Activated T-helper 17 cell treated with anti-CD3 and anti-CD28 coated beads, Interleukin-2, amount 50 U/mL, for 72 hours (primary cell): ENCODE data around the gene PITPNM1. TPM values are rescaled to one million over a fixed set of nuclear protein-coding genes. Genes with fewer than 3 reads are reported as not detected.
"Not testable (repeated sequence)": the region's sequence is repeated elsewhere in the genome, so short reads cannot be mapped to it uniquely, and the experiment has no call there.

Source experiments
- ATAC-seq: fragments of 150-1000 bp; cut with Tn5 transposase; replicated peaks from 2 replicates; pipeline ENCODE4 v1.10.0; 2021; ENCODE audit warnings: mild to moderate bottlenecking, moderate library complexity
- H3K27ac Mint-ChIP-seq: one replicate; pipeline ENCODE4 v1.8.0; 2022; ENCODE audit warnings: mixed read lengths
- H3K27me3 Mint-ChIP-seq: one replicate; pipeline ENCODE4 v1.8.0; 2022; ENCODE audit warnings: mixed read lengths
- H3K36me3 Mint-ChIP-seq: one replicate; pipeline ENCODE4 v1.8.0; 2022; ENCODE audit warnings: low read depth, mild to moderate bottlenecking, mixed read lengths
- H3K4me1 Mint-ChIP-seq: one replicate; pipeline ENCODE4 v1.8.0; 2022; ENCODE audit warnings: mixed read lengths
- H3K4me3 Mint-ChIP-seq: one replicate; pipeline ENCODE4 v1.8.0; 2022; ENCODE audit warnings: mild to moderate bottlenecking, mixed read lengths
- H3K9me3 Mint-ChIP-seq: one replicate; pipeline ENCODE4 v1.8.0; 2022; ENCODE audit warnings: mixed read lengths
- total RNA-seq, 2 donors: library from RNA; stranded (reverse); gene quantifications; one replicate each; pipeline ENCODE4 v1.2.3, GENCODE V29; 2022

The PITPNM1 gene
- total RNA-seq, 2 donors from 2014 or later = 97.9 to 111 TPM

DNA sequence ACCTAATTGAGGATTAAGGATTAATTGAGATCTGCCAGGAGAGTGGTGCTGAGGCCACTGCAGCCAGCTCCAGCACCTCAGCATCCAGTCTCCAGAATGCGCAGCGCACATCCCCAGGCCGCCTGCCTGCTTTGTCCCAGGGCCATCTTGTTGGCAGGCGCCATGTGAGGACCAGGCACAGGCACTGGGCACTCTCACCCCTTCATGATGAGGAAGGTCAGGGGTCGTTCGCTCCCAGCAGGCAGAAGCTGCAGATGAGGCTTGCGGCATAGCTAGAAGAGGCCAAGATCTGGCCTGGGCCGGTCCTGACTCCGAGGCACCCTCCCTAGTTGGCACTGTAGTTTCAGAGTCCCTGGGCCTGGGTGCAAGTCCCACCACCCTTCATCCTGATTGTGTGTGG lies 11.6 kb upstream of the PITPNM1 start:
- Mint-ChIP-seq H3K27me3 (peaks cover 8% of the 10 kb centered on the region), H3K4me3 (no peak overlapping the region), H3K36me3 (no peaks in the 10 kb centered on the region), H3K4me1 (no peaks in the 10 kb centered on the region), H3K9me3 (no peaks in the 10 kb centered on the region), H3K27ac (no peak overlapping the region)
- no peak for ATAC-seq

DNA sequence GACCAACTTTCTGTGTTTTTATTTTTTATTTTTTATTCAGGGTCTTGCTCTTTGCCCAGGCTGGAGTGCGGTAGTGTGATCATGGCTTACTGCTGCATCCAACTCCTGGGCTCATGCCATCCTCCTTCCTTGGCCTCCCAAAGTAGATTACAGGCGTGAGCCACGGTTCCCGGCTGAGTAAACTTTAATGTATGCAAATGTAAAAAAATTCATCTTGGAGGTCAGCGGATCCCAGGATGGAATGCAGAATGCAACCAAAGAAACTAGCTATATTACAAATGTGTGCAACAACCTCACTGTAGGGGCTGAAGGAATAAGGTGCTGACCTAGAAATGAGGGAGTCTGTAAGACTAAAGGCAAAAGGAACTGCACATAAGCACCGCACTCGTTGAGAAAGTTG lies 9.0 kb upstream of the PITPNM1 start:
- H3K36me3 Mint-ChIP-seq = peaks cover under 1% of the 10 kb centered on the region
- H3K4me3 Mint-ChIP-seq = no peak overlapping the region
- ATAC-seq = no peak
- no peaks in the 10 kb centered on the region for H3K9me3 Mint-ChIP-seq
- H3K27ac Mint-ChIP-seq = no peak overlapping the region
- H3K27me3 Mint-ChIP-seq = peaks cover 8% of the 10 kb centered on the region
- H3K4me1 Mint-ChIP-seq = peaks cover 2% of the 10 kb centered on the region

DNA sequence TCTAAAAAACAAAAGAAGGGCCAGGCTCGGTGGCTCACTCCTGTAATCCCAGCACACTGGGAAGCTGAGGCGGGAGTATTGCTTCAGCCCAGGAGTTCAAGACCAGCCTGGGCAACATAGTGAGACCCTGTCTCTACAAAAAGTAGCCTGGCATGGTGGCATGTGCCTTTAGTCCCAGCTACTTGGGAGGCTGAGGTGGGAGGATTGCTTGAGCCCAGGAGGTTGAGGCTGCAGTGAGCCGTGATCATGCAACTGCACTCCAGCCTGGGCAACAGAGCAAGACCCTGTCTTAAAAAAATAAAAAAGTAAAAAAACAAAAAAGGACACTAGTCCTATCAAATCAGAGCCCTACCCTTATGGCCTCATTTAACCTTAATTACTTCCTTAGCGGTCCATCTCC lies 6.4 kb upstream of the PITPNM1 start:
- not testable (repeated sequence) for H3K9me3 Mint-ChIP-seq, H3K27ac Mint-ChIP-seq, H3K27me3 Mint-ChIP-seq, ATAC-seq, H3K4me1 Mint-ChIP-seq, H3K4me3 Mint-ChIP-seq
- peaks cover 20% of the 10 kb centered on the region for H3K36me3 Mint-ChIP-seq

DNA sequence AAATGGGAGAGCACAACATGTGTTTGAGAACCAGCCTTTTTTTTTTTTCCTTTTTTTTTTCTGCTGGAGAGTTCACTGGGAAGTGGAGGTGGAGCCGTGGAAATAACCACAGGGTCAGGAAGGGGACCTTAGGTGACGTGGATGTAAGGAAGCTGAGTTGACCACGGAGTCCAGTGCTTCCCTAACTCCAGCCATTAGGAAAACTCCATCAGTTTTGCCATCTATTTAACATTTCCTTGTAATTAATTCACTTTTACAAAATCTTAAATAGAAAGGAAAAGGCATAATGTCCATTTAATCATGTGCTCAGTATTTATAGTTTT lies 4.8 kb upstream of the PITPNM1 start:
- no peaks in the 10 kb centered on the region for H3K9me3 Mint-ChIP-seq
- no peak for ATAC-seq
- peaks cover 34% of the 10 kb centered on the region for H3K36me3 Mint-ChIP-seq
- H3K4me3 Mint-ChIP-seq = peak overlapping the region; percentile 94
- peaks cover 12% of the 10 kb centered on the region for H3K4me1 Mint-ChIP-seq
- peaks cover 8% of the 10 kb centered on the region for H3K27me3 Mint-ChIP-seq
- no peak overlapping the region for H3K27ac Mint-ChIP-seq

DNA sequence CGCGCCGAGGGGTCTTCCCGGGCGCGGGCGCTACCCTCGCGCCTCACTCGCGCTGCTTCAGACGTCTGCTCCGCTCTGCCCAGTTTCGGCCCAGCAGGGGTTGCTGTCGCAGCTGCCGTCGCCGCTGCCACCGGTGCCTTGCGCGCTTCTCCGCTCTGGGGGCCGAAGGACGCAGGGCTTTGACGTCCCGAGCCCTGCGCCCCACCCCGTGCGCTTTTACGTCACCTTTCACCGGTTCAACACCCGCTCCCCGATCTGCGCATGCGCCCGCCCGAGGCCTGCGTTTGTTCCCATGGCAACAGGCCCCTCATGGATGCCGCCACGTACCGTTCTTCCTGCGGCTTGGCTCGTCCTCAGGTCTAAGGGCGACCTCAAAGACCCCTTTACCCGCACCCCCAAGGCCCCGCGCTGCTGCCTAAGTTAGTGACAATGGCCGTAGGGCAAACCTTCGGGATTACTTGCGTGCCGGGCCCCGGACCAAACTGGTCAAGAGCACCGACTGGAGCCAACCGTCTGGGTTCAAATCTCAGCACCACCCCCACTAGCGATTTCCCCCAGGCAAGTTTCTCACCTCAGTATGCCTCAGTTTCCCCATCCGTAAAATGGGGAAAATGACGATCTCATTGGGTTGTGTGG lies 3.4 kb upstream of the PITPNM1 start:
- H3K4me1 Mint-ChIP-seq = peaks cover 12% of the 10 kb centered on the region
- H3K27me3 Mint-ChIP-seq = peaks cover 3% of the 10 kb centered on the region
- peak overlapping the region; percentile 98 for H3K27ac Mint-ChIP-seq
- peak overlapping the region; percentile 94 for H3K4me3 Mint-ChIP-seq
- ATAC-seq = peak; percentile 38
- H3K36me3 Mint-ChIP-seq = peaks cover 43% of the 10 kb centered on the region
- H3K9me3 Mint-ChIP-seq = no peaks in the 10 kb centered on the region

DNA sequence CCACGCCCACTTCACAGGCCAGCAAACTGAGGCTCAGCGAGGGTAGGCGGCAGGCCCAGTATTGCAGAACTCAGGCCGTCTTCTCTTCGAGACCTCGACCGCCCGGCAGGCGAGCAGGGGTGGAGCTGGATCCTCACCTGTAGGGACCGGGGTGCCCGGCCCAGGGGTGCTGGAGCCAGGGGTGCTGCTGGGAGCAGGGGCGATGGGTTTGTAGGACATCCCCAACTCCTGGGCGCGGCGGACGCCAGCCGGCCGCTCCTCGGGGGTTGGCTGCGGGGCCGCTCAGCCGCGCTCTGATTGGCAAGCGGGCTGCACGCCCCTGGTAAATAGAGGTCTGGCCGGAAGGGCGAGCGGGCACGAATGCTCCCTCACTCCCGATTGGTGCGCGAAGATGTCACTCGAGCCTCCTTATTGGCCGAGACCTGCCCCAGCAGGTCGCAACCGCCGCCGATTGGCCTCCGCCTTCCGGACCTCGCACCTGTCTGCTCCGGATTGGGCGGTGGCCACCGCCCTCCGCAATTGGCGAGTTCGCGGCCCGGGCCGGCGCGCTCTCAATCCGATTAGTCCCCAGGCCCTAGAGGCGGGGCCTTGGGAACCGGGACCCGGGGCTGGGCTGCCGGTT lies 2.8 kb upstream of the PITPNM1 start, which contains the start of gene CDK2AP2:
Gene CDK2AP2, minus strand, starts transcription at position 299 of the 622 bp plus-strand sequence. Its CDS starts 80 bp downstream, at position 219.
- Mint-ChIP-seq H3K27me3 (no peaks in the 10 kb centered on the region), H3K9me3 (no peaks in the 10 kb centered on the region), H3K27ac (peak within 1 kb of the TSS; percentile 98), H3K36me3 (peaks cover 49% of the 10 kb centered on the region), H3K4me3 (peak within 1 kb of the TSS; percentile 94), H3K4me1 (peaks cover 15% of the 10 kb centered on the region)
- ATAC-seq = peak; percentile 77

DNA sequence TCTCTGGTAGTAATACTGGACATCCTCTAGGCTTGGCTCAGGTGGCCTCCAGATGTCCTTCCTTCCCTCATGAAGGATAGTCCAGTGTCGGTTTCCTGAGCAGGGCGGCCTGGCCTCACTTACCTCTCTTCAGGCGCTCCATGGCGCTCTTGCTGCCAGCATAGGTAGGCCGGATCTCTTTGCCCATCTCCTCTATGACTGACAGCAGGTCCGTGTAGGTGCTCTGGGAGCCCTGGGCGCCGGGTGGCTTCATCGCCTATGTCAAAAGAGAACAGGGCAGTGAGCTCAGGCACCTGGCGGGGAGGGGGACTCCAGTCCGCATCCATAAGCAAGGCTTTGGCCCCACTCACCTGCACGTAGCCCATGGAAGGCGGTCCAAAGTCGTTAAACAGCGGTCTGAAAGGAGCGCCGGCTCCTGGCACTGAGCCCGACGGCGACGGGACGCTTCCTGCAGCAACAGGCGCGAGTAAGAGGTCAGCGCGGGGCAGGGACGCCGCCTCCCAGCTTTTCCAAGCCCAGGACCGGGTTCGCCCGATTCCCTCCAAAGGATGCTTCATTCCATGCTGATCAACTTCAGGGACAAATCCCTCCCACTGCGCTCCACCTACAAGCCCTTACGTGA lies 2.2 kb upstream of the PITPNM1 start:
- H3K27me3 Mint-ChIP-seq = no peaks in the 10 kb centered on the region
- H3K27ac Mint-ChIP-seq = peak overlapping the region; percentile 98
- peak overlapping the region; percentile 94 for H3K4me3 Mint-ChIP-seq
- no peaks in the 10 kb centered on the region for H3K9me3 Mint-ChIP-seq
- peaks cover 18% of the 10 kb centered on the region for H3K4me1 Mint-ChIP-seq
- H3K36me3 Mint-ChIP-seq = peaks cover 55% of the 10 kb centered on the region
- ATAC-seq = no peak

DNA sequence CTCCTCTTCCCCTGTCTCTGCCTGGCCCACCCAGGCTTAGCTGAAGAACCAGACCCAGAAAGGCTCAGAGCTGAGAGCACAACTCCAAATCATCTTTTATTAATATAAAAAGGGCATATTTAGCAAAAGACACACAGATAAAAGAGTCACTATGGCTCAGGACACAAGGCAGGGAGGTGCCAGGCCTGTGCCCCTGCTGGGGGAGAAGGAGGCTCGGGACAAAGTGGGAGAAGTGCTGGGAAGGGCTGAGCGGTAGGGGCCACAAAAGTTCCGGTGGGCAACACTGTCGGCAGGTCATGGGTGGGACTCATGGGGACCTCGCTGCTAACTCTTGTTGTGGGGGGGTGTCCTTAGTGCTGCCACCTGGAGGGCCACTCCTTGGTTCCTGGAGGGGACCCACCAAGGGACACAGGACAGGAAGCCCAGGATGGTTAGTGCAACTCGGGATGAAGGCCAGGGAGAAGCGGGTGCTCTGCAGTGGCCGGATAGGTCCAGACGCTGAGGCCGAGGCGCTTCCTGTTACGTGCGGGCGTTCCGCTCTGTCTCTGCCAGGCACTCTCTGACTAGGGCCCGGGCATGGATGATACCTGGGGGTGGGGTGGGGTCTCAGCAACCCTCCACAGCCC lies 1.4 kb upstream of the PITPNM1 start:
- peak overlapping the region; percentile 94 for H3K4me3 Mint-ChIP-seq
- peaks cover 64% of the 10 kb centered on the region for H3K36me3 Mint-ChIP-seq
- no peak for ATAC-seq
- peak overlapping the region; percentile 98 for H3K27ac Mint-ChIP-seq
- H3K4me1 Mint-ChIP-seq = peaks cover 18% of the 10 kb centered on the region
- no peaks in the 10 kb centered on the region for H3K27me3 Mint-ChIP-seq
- H3K9me3 Mint-ChIP-seq = no peaks in the 10 kb centered on the region

DNA sequence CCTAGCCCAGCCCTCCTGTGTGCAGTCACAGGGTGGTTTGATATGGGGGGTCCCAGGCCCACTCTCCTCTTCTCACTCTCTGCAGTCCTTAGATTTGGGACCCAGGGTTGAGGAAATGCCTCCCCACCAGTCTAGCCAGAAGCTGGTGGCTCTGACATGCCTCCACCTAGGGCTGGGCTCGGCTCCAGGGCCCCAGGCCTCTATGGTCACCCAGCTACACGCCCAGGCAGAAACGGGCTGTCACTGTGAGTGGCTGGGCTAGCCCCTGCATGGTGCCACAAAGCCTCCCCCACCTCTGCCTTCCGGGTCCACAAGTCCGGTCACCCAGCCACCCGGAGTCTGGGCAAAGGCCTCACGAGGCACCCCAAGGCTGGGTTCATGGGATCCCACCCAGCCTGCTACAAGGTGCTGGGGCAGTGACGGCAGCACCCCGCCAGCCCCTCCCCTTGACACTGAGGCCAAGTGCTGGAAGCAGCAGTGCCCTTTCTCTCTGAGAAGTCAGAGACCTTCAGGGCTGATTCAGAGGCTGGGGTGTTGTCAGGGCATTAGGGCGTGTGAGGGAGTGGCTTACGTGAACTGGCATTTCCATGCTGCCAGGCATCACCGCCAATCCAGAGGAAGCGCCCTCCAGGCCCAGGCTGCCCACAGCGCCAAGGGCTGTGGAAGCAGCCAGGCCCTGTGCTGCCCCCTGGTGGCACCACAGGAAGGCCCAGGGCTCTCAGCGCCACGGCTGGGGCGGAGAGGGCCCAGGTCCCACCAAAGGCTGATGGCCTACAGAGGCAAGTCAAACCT lies 638 bp upstream of the PITPNM1 start:
- Mint-ChIP-seq H3K27ac (peak overlapping the region; percentile 98), H3K4me3 (peak overlapping the region; percentile 94), H3K27me3 (no peaks in the 10 kb centered on the region), H3K9me3 (no peaks in the 10 kb centered on the region), H3K36me3 (peaks cover 71% of the 10 kb centered on the region), H3K4me1 (peaks cover 25% of the 10 kb centered on the region)
- peak; percentile 67 for ATAC-seq

DNA sequence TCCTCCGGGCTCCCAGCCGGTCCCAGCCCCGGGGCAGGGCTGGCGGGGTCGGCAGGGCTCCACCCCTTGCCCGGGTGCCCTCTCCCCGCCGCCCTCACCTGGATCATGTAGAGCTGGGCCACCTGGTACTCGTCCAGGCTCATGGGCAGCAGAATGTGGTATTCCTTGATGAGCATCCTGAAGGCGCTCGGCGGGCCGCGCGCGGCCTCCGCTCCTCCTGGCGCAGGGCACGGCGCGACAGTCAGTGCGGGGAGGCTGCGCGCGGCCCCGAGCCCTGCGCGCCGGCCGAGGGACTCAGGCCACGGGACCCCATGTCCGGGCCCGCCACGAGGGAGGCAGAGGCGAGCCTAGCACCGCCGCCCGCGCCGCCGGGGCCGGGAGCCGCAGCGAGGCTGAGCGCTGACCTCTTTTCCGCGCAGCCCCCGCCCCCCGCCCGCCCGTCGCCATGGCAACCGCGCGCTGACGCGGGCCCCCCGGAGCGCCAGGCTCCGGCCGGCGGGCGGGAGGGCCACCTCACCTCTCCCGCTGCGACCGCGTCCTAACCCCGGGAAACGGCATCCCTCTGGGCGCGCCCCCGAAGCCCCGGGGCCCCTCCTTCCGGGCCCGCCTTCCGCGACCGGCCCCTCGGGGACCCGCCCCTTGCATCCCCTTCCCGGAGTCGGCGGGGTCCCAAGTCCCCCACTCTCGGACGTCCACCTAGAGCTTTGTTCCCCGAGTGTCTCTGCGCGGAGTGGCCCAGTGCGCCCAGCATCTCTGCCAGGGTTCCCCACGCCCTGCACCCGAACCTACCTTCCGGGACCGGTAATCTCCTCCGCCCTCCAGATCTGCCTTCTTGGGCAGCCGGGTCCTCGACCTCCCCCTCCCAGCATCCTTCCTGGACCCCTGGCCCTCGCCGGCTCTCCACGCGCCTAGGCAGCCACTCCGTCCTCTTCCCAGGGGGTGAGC lies 886 bp downstream of the PITPNM1 start:
- Mint-ChIP-seq H3K36me3 (peaks cover 84% of the 10 kb centered on the region), H3K4me3 (peak overlapping the region; percentile 94), H3K27ac (peak overlapping the region; percentile 73), H3K9me3 (no peaks in the 10 kb centered on the region), H3K4me1 (peaks cover 29% of the 10 kb centered on the region), H3K27me3 (no peaks in the 10 kb centered on the region)
- no peak for ATAC-seq

DNA sequence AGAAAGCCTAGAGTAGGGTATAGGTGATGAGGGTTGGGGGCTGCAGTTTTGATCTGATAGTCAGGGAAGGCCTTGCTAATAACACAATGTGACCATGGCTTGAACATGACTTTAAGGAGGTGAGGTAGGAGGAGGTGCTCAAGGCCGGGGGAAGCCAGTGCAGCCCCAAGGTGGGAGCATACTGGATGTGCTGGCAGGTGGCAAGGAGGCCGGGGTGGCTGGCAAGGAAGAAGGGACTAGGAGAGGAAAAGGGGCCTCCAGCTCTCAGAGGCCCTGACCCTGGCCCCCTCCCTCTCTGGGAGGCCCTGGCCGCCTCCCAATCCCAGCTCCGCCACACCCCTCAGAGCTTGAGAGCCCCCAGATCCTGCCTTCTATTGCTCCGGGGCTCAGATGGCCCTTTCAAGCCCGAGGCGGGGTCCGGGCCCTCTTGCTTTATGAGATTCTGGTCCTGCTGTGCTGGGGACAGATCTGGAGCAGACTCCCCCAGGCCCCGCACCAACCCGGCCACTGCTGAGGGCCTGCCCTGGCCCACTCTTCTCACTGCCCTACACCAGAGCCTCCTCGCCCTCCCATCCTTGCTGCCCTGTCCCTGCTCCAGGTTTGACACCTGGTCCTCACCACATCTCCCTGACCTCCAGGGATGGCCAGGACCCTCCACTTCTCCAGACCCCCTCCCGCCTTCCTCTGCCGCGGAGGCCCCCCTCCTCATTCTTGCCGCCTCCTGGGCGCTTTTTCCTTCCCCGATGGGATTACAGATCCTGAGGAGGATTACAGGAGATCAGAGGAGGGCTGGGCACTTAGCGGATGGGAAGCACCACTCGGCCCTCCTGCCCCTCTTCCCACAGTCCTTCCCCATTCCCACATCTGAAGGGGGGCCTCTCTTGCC lies 1.8 kb downstream of the PITPNM1 start:
- ATAC-seq = no peak
- Mint-ChIP-seq H3K9me3 (no peaks in the 10 kb centered on the region), H3K27ac (peak overlapping the region; percentile 34), H3K36me3 (peaks cover 85% of the 10 kb centered on the region), H3K4me1 (peaks cover 23% of the 10 kb centered on the region), H3K27me3 (no peaks in the 10 kb centered on the region), H3K4me3 (peak overlapping the region; percentile 74)

DNA sequence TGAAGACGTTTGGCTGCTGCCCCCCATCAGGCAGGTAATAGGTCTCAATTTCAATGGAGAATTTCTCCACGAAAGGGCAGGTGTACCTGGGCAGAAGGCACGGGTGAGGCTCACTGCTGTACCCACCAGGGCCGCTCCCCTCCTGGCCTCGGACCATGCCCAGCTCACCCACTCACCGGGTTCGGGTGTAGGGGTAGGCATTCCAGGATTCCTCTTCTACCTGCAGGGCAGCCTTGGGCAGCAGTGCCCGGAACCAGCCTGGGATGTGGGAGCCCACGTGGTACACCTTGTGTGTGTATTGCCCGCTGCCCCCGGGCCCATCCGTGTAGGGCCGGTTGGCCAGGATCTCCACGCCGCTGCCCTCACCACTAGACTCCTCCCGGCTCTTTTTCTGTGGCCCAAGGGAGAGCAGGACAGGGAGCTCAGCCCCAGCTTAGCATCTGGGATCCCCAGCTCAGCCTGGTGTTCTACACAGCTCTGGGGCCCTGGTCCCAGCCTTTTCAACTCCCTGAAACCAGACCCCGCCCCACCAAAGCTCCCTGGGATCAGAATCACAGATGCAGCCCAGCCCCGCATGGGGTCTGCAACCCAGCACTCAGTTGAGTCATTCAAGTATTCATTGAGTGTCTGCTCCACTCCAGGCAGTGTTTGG lies 2.7 kb downstream of the PITPNM1 start:
- H3K27me3 Mint-ChIP-seq = no peaks in the 10 kb centered on the region
- H3K27ac Mint-ChIP-seq = peak overlapping the region; percentile 34
- ATAC-seq = no peak
- peaks cover 91% of the 10 kb centered on the region for H3K36me3 Mint-ChIP-seq
- H3K9me3 Mint-ChIP-seq = no peaks in the 10 kb centered on the region
- H3K4me3 Mint-ChIP-seq = peak overlapping the region; percentile 74
- H3K4me1 Mint-ChIP-seq = peaks cover 23% of the 10 kb centered on the region
